ENCODE data around the gene FCN2. TPM values are rescaled to one million over a fixed set of nuclear protein-coding genes. Genes with fewer than 3 reads are reported as not detected.
A peak's percentile ranks its signal among the peaks of the same experiment; 100 is the strongest.

The FCN2 gene
- total RNA-seq, 1 donor from 2014 or later = 0.16 TPM

DNA sequence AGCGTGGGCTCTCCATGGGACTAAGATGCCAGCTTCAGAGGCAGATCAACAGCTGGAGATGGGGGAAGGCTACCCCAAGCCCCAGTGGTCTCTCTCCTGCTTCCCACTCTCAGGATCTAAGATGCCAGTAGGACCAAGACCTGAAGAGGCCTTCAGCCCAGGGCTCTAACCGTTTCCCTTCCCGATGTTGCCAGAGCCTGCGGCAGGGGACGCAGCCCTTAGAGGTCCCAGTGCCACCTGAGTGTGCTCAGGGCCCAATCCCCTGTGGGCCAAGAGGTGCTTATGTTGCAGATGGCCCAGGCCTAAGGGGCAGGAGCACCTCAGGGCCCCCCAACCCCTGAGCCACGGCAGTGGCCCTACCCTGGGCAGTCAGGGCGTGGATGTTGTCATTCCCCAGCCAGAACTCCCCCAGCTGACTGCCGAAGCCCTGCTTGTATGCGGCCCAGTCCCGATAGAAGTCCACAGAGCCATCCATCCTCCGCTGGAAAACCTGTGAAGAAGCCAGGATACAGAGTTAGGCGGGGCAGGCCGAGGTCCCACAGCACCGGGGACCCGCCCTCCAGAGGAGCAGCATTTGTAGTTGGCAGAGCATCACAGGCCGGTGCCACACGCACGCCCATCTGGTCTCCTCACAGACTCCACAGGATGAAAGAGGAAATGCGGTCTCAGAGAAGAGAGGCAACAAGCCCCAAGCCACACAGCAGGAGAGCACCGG is 31.7 kb downstream of the FCN2 start:
- ATAC-seq = no peak

DNA sequence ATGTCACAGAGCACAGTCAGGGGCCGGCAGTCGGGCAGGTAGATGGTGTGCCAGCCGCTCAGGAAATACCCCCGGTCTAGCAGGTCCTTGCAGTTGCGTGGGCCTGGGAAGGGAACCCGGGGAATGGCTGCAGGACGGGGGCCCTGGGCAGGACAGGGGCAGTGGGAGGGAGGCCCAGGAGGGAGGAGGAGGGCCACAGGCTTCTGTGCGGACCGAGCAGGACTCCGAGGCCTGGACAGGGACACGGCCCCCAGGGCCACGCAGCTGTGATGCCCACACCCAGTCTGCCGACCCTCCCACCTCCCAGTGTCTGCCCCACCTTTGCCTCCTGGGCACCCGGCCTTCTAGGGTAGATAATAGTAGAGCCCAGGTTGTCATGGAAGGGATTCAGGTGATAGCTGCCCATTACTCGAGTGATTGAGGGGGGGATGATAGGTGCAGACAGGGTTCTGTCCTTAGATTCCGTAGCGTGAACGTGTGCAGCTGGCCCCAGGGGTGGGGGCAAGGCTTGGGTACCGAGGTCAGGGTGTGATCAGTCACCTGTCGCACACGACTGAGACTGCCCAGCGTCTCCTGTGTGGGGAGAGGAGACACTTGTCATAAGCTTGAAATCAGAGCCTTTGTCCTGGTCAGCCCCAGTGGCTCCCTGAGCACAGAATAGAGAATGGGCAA is 32.6 kb downstream of the FCN2 start:
- no peak for ATAC-seq

DNA sequence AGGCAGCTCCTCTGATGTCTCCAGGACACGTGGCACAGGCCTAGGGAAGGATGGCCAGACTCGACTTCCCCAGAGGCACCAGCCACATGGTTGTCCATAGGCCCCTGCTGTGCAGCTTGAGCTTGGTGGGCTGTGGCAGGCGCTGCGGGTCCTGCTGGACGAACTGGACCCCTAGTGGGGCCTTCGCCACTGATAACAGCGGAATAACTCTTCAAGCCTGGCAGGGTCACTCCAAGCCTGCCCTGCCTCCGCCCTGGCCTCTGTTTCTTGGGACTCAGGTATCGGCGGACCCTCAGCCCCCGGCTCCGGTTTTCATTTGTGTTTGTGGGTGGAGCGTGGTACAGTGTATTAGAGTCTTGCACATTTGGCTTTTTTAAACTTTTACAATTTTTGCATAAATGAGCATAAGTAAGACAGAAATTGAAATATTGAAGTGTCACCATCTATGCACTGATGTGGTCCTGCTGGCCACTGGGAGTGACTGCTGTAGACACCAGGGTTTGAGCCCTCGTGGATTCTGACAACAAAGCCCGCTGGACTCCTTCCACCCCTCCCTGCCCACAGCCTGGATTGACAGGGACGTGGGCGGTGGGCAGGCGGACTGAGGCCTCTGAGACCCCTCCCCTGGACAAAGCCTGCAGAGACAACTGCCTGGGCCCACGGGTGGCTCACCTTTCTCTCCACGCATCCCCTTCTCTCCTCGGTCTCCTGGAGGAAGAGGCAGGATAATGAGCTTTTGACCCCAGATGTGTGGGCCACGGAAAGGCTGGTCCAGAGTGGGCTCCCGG is 33.3 kb downstream of the FCN2 start:
- ATAC-seq = no peak

DNA sequence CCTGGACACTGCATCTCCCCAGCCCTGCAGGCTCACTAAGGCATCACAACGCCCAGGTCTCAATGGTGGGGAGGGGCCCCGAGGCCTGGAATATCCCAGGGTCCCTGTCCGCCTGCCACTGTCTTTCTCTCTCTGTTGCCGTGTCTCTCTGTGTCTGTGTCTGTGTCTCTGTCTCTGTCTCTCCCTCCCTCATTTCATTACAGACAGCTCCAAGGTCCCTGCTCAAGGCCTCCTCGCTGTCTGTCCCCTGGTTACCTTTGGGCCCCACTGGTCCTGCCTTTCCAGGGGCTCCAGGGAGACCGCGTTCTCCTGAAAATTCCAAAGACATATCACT is 33.9 kb downstream of the FCN2 start:
- no peak for ATAC-seq

DNA sequence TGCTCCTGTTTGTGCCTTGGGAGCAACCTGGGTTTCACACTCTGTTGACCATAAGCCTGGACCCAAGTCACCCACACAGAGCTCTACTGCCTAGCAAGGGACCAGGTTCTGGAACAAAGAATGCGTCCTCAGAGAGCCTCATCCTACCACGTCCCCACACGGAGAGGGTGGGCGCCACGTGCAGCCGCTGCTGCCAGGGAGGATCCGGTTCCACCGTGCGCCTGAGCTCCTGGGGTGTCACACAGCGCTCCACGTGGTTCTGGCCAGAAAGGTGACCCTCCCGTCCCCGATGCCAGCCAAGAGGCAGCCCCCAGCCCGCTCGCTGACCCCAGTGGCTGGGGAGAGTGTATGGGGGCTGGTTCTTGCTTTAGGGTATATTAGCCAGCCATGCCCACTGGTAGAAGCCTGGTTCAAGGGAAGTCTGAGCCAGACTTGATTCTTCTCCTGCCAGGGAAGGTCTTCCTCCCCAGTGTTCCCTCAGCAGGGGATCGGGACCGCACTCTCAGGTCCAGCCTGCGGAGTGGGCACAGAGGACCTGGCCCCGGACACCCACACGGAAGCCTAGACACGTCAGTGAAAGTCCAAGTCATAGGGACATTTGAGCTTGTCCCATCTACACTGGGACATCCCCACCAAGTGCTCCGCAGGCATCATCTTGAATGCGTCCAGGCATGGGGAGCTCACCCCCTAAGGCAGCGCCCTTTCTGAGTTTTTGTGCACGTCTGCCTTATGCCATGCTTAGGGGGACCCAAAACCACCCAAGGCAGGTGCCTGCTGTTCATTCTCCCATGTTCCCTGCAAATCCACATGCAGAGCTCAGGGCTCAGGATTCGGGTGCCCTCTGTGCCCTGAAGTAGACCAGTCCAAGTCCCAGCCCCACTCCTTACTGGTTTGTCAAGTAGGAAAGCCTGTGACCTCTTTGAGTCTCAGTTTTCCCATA is 34.7 kb downstream of the FCN2 start:
- no peak for ATAC-seq

DNA sequence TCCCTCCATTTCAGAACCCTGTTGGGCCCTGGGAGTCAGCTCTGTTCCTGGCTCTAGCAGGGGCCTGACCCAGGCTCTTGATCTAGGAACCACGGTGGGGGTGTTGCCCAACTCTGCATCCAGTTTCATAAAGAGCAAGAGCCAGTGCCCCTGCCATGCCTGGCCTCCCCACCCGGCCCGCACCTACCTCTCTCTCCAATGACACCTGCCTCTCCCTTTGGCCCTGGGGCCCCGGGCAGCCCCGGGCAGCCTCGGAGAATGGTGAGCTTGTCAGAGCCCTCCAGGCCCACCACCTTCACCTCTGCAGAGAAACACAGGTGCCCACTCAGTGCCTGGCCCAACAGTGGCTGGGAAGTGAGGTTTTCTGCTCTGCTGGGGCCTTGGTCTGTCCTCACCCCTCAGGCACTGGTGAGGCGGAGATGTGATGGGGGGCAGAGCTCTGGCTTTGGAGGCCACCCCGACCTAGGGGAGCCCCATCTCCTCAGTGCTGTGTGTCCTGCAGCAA is 35.6 kb downstream of the FCN2 start:
- no peak for ATAC-seq

DNA sequence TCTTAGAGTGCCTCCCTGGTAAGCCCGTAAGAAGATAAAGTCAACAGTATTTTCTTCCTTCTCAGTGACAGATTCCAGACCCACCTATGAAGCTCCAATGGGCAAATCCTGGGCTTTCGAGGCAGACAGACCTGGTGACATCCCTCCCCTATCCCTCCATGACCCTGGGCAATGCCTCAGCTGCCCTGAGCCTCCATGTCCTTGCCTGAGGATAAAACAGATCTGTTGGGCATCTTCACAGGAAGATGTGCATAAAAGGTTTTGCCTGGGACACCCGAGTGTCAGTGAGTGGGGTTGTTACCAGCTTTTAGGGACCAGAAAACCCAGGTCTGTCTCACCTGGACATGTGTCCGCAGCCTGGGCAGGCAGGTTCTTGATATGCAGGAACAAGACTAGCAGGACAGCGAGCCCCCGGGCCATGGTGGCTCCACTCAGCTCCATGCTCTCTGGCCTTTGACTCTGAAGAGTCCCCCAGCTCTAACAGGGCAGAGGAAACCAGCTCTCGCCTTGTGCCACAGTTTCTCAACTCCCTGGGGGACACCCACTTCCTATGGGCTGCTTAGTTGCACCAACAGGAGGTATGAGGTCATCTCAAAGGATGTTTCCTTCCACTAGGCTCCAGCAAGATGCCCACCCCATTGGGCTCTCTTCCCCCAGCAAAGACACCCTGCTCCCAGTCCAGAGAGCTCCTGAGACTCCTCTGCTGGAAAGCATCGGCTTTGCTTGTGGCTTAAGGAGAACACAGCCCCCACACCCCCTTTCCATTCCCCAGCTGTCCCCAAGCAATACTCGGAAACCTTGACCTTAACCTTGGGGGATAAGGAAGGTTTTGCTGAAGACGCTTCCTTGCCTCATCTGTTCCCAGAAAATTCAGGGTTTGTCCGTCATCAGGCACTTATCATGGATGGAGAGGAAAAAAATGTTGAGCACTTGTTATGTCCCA is 37.1 kb downstream of the FCN2 start, which contains the start of gene FCN1:
TSS of gene FCN1 (minus strand) at position 482 of the 943 bp plus-strand sequence. CDS start at position 441, 41 bp downstream.
- ATAC-seq = no peak

DNA sequence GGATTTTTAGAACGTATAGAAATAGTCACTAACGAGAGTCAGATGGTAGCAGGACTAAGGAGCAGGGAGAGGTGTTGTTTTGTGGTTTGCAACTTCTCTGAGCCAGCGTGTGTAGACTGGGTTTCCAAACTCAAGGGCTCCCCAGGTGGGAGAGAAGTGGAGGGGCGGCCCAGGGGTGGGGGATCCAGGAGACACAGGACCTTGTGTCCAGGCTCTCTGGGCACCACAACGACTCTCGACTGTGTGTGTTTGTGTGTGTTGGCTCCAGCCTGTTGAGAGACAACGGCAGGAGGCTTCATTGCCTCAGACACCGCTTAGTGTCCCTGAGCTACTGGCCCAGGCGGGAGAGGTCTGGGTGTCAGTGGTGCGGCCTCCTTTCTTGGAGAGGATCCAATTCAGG is 38.0 kb downstream of the FCN2 start:
- no peak for ATAC-seq

DNA sequence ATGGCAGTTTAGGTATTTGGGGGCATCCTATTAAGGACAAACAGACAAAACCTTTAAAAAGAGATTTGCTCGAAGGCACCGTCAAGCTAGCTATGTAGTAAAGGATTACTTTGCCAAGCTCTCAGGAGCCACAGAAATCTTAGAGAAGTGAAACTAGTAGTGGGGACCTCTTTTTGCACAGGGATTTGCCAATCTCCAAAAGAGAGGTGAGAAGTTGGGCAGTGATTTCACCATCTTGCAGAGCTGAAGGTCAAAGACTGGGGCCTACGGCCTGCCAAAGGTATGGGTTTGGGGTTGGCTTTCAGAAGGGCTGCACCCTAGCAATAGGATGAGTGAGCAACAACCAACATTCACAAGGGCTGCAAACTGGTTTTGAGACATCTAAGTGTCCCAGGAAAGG is 38.7 kb downstream of the FCN2 start:
- ATAC-seq = no peak

DNA sequence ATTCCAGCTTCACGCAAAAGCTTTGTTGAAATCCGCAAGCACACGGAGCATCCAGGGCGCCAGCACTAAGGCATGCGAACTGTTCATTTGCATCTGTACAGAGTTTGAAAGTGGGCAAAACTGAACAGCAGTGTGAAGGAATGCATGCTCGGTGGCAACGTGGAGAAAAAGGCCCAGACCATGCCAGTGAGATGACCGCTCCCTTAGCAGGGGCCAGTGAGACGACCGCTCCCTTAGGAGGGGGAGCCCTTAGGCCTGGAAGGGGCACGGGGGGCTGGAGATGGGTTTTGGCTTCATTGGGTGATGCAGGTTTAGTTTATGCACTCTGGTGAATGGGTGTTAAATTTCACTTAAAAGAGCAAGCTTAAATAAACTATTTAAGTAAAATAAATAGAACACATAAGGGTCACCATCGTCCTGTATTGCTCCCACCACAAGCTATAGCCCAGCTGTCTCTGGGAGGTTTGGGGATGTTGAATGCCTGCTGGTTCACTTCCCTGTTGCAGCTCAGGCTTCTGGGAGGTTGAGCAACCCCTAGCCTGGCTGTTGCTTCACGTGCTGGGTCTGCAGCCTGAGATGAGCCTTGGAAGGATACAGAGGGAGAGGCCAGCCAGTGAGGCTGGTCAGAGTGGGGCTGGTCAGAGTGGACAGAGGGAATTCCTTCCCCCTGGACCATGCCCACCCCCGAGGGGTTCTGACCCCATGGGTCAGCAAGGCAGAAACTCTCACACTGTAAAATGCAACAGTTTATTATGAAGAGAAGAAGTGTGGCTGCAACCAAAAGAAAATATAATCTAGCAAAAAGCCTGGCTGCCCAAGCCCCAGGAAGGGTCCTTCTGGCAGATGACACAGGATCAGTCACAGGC is 41.7 kb downstream of the FCN2 start:
- ATAC-seq = no peak

DNA sequence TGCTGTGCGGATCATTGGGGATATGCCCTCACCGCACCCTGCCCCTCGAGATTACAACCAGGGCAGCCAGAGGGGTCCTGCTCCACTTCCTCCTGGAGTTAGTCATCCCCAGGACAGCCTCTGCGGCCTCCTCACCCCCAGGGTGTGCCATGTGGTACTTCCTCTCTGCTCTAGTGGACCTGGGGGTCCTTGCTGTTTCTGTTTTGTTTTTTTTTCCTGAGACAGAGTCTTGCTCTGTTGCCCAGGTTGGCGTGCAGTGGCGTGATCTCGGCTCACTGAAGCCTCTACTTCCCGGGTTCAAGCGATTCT is 42.3 kb downstream of the FCN2 start:
- ATAC-seq = no peak

DNA sequence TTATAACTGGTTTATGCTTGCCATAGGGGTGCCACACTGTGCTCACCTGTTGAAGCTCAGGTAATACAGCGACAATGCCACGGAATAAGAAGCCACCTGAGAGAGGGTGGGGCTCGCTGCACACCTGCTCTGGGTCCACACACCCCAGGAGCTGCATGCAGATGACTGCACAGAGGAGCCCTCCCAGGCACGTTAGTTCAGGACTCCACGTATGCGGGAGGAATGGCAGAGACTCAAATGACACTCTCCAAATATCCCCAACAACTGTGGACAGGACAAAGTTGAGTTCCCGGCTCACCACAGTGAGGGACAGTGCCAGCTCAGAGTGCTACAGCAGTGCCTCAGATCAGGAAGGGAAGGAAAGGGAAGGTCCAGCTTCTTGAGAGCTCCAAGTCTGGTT is 42.9 kb downstream of the FCN2 start:
- no peak for ATAC-seq

DNA sequence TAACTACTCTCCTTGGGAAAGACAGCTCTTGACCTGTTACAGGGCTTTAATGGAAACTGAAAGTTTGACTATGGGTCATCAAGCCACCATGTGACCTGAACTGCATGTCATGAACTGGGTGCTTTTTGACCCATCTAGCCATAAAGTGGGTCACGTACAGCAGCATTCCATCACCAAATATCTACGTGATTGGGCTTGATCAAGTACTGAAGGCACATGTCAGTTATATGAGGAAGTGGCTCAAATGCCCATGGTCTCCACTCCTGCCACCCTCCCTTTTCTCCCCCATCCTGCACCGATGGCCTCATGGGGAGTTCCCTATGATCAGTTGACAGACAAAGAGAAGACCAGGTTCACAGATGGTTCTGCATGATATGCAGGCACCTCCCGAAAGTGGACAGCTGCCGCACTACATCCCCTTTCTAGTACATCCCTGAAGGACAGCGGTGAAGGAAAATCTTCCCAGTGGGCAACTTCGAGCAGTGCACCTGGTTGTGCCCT is 44.5 kb downstream of the FCN2 start:
- ATAC-seq = no peak

DNA sequence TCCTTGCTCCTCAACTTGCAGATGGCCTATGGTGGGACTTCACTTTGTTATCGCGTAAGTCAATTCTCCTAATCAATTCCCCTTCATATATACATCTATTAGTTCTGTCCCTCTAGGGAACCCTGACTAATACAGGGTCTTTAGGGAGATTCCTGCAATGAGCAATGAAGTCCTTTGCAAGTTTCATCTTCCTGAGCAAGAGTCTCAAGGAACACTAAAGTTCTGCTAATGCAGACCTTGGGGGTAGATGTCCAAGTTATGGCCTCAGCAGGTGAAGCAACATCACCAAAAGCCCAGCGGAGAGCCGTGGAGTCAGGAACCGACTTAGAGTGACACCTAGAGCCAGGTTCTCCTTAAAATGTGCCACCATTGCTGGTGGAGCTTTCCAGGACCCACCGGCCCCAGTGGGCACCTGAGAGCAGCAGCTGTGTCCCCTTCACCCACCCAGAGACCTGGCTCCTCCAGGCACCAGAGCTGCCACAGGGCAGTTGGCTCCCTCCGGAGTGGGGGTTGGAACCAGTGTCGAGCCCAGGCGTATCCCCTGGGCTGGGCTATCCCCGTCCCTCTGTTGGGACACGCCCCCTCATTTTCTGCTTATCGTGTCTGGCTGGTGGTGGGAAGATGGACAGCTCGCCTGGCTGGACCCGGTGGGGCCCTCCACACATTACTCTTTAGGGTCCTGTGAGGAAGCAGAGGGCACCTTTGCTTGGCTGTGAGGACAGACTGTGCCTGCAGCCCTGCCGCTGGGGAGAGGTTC is 48.0 kb downstream of the FCN2 start:
- ATAC-seq = peak; percentile 10

DNA sequence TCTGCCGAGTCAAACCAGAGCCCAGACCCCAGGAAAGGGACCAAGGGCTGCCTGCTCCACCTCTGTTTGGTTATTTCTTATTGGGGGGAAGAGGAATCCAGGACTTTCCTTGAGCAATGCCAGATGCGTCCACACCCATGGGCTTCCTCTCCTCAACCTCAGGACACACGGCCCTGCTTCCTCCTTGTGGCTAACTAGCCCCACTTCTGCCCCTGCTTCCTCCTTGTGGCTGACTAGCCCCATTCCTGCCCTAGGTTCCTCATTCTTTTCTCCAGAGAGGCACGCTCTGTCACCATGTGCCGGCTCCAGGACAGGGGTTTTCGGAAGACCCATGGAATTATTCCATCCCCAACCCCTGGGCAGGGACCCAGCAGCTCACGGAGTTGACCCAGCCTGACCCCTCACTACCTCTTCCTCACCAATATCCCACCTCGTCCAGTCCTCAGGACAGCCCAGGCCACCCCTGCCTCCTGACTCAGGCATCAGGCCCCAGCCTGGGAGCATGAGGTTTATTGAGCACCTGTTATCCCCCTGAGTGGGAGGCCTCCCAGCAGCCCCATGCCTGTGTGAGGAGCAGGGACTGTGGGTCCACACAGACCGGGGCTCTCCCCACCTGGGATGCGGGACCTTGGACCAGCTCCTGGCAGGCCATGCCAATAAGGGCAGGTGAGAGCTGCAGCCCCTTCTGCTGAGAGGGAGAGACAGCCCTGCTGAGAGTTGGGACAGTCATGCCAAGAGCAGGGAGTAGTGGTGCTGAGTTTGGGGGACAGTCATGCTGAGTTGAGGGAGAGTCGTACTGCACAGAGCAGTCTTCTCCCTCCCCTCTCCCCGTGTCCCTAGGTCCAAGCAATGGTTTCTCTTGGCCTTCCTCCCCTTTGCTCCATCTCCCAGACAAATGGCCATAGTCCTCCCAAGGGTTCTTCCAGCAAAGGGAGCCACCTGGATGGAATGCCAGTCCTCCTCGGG is 48.9 kb downstream of the FCN2 start:
- peak; percentile 55 for ATAC-seq

DNA sequence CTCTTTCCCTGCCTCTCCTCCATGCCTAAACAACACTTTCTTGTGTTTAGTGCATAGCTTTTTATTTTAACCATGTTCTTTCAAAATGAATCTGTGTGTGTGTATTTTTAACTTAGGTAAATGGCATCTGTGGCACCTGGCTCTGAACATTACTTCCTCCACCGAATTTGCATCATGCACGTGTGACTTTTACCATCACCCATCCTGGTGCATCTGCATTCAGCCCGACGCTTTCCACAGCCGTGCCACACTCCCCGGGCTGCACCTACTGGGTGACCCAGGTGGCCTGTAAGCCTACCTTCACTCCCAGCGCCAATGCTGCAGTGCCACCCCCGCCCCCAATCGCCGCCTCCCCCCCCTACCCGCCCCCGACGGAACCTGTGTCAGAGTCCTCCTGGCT is 49.8 kb downstream of the FCN2 start:
- no peak for ATAC-seq

DNA sequence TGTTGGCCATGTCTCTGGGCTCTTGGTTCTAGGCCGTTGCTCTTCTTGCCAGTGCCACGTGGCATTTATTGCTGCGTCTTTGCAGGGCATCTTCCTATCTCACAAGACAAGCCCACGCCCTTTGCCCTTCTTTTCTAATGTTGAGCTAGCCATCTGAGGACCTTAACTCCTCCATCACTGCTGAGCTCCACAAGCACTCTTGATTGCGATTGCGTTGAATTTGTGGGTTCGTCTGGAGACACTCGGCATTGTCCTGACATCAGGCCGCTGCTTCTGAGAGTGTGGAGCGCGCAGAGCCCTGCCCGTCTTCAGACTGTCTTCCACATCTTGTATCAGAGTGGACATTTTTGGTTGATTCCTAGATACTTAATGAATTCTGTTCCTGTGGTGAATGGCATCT is 51.6 kb downstream of the FCN2 start:
- ATAC-seq = no peak

DNA sequence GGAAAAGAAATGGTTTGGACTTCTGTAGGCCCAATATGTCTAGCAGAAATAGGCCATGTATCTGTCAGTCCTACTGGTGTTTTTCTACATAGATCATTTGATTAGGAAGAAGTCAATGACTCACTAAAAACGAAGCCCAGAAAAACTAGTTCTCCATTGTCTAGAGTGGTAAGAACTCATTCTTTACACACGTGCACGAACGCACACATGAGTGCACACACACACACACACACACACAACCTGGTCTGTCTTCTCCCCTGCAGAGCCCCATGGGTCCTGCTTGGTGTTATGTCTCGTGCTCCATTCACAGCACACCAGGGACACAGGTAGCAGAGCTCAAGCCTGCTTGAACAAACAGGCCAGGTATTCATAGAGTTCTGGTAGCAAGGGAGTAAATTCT is 52.0 kb downstream of the FCN2 start:
- ATAC-seq = no peak

Measured in esophagus mucosa (tissue), 1 donor.